ENCODE results near the gene PRKAG3.
"Not testable (repeated sequence)": the region's sequence is repeated elsewhere in the genome, so short reads cannot be mapped to it uniquely, and the experiment has no call there.

The PRKAG3 gene

DNA sequence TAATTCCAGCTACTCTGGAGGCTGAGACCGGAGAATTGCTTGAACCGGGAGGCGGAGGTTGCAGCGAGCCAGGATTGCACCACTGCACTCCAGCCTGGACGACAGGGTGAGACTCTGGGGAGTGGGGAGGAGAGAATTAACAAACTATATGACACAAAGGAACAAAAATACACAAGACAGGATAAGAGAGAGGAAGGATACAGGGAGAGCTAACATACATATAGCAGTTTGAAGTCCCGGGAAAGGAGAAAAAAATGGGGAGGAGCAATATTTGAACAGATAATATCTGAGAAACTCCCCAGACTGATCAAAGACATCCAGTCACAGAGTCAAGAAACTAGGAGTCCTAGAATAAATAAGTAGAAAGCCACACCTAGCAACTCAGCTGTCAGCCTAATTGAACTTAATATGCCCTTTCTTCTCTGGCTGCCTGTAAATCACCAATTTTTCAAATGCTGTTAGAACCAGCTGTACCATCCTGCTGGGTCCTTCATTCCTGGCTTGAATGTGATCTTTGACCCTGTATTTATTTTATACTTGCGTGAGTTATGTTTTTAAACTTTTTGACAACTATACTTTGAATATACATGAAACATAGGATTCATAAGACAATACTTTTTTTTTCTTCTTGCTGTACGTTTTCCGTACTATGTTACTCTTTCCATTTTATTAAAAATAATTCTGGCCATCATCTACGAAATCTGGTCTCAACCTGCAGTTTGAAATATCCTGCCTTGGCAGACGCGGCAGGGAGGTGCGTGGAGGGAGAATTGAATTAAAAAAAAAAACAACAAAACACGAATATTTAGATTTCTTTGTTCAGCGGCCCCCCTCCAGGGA, 50.5 kb downstream of the PRKAG3 start:
- DNase-seq (ENCODE audit: low read depth): no peak

DNA sequence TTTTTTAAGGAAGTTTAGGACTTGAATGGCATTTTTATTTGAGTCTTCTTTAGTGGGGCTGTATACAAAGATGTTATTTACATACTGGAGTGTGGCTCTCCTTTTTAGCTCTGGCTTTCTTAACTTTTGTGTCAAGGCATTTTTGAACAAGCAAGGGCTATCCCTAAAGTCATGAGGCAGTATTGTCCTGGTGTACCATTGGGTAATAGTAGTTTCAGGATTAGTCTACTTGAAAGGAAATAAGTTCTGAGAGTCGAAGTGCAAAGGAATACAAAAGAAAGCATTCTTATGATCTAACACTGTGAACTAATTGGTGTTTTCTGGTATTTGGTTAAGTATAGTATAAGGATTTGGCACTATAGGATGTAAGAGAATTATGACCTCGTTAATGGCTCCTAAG, 51.6 kb downstream of the PRKAG3 start:
- DNase-seq (ENCODE audit: low read depth): no peak

DNA sequence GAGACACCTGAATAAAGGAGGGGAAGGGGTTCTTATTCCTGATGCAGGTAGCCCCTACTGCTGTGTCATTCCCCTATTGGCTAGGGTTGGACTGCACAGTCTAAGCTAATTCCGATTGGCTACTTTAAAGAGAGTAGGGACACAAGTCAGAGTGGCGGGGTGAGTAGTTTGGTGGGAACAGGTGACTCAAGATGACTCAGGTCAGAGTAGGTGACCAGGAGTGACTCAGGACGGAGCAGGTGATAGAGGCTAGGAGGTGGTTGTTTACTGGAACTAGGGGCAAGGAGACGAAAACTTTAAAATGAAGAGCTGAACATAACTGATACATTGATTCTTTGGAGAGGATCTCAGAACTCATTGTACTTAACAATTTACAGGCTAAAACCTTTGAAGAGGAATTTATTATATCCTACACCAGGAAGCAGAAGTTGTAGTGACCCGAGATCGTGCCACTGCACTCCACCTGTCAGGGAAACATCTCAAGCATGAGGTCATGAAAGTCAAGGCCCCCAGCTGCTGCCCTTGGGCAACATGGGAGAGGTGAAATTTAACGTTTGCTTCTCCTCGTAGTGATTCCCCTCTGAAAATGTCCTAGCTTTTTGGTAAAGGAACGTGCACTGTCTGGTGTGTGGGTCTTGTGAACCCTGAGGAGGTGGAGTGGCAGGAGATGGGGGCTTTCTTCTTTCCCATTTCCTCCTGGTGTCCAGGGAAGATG, 54.2 kb downstream of the PRKAG3 start:
- no peak for DNase-seq (ENCODE audit: low read depth)

DNA sequence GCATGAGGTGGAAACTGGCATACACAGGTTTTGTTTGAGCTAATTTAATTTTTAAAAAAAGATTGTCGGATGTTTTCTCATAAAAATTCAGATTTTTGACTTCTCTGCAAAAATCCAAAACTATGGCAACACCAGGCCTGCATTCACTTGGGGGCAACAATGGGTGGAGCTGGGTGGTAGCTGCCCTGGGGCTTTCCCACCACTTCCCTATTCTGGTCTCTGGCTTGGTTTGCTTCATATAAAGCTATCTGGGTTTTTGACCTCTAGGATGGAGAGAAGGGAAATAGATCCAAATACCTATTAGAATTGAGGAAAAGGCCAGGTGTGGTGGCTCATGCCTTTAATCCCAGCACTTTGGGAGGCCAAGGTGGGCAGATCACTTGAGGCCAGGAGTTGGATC, 55.1 kb downstream of the PRKAG3 start:
- no peak for DNase-seq (ENCODE audit: low read depth)

GRCh38 chr2:218773881-218774280, 57.7 kb downstream of the PRKAG3 start:
- DNase-seq (ENCODE audit: low read depth): no peak

GRCh38 chr2:218772759-218773158, 58.8 kb downstream of the PRKAG3 start:
- DNase-seq (ENCODE audit: low read depth): not testable (repeated sequence)
